Prostate gland (tissue), 2 donors: ENCODE measurements around the gene CGNL1.

Experiments used
- POLR2AphosphoS5 ChIP-seq: sonication (generic); formaldehyde crosslinking; IDR thresholded peaks from one replicate; pipeline ENCODE4 v1.6.1; 2017; ENCODE audit warnings: antibody characterized with exemption
- TF ChIP-seq, protein P1 (sequence below), 4 experiments: fragments of 200-600 bp in 2 of 4; fragments of 450-650 bp in 2 of 4; sonication (generic) in 2 of 4; IDR thresholded peaks; 1 replicate in 3 of 4; 2 replicates in 1 of 4; pipeline ENCODE4 v1.5.1; 2016 to 2019; ENCODE audit warnings: antibody characterized with exemption in 4 of 4, mild to moderate bottlenecking in 2 of 4, moderate library complexity in 2 of 4

GRCh38 chr15:57335719-57336118, 40.6 kb upstream of the CGNL1 start:
- TF ChIP-seq, protein P1, sequence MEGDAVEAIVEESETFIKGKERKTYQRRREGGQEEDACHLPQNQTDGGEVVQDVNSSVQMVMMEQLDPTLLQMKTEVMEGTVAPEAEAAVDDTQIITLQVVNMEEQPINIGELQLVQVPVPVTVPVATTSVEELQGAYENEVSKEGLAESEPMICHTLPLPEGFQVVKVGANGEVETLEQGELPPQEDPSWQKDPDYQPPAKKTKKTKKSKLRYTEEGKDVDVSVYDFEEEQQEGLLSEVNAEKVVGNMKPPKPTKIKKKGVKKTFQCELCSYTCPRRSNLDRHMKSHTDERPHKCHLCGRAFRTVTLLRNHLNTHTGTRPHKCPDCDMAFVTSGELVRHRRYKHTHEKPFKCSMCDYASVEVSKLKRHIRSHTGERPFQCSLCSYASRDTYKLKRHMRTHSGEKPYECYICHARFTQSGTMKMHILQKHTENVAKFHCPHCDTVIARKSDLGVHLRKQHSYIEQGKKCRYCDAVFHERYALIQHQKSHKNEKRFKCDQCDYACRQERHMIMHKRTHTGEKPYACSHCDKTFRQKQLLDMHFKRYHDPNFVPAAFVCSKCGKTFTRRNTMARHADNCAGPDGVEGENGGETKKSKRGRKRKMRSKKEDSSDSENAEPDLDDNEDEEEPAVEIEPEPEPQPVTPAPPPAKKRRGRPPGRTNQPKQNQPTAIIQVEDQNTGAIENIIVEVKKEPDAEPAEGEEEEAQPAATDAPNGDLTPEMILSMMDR (IDR thresholded peaks at IDR 0.05), result no peak
- no peak for TF ChIP-seq POLR2AphosphoS5
